Measurements from ENCODE around the gene DNM1.

DNA sequence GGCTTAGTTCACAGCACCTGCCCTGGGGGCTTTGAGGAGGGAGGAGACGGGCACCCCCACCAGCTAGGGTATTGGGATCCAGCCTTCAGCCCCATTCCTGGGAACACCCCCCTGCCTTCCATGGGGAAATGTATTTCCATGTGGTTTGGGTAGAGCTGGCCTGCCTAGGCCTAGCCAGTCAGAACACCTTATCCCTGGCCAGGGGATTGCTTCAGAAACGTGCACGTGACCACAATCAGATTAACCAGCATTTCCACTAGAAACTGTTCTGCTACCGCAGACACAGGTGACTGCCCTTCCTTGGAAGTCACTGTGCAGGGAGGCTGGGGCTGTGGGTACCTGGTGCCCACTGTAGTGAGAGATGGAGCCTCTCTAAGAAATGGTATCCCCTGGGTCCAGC is 29.1 kb upstream of the DNM1 start:
- TF ChIP-seq, protein P1, sequence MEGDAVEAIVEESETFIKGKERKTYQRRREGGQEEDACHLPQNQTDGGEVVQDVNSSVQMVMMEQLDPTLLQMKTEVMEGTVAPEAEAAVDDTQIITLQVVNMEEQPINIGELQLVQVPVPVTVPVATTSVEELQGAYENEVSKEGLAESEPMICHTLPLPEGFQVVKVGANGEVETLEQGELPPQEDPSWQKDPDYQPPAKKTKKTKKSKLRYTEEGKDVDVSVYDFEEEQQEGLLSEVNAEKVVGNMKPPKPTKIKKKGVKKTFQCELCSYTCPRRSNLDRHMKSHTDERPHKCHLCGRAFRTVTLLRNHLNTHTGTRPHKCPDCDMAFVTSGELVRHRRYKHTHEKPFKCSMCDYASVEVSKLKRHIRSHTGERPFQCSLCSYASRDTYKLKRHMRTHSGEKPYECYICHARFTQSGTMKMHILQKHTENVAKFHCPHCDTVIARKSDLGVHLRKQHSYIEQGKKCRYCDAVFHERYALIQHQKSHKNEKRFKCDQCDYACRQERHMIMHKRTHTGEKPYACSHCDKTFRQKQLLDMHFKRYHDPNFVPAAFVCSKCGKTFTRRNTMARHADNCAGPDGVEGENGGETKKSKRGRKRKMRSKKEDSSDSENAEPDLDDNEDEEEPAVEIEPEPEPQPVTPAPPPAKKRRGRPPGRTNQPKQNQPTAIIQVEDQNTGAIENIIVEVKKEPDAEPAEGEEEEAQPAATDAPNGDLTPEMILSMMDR (IDR thresholded peaks at IDR 0.05) = no peak
- no peak for TF ChIP-seq POLR2A (IDR thresholded peaks at IDR 0.05)
